Measurements from ENCODE around the gene TRPV3.

GRCh38 chr17:3532106-3532858 is 25.3 kb downstream of the TRPV3 start:
- no peak for TF ChIP-seq CTCF (optimal IDR thresholded peaks at IDR 0.05 in 1 of 3, IDR thresholded peaks at IDR 0.05 in 1 of 3, conservative IDR thresholded peaks at IDR 0.05 in 1 of 3; ENCODE audit: extremely low read depth in 1 of 3, insufficient read depth in 2 of 3, low read length in 3 of 3)
- no peak for TF ChIP-seq EZH2 (IDR thresholded peaks at IDR 0.05; ENCODE audit: low read length)

Data from keratinocyte (primary cell).